ENCODE measurements around the gene GPC1. TPM values are rescaled to one million over a fixed set of nuclear protein-coding genes. Genes with fewer than 3 reads are reported as not detected.
A peak's percentile ranks its signal among the peaks of the same experiment; 100 is the strongest.

GPC1 gene
- total and polyA plus RNA-seq, 4 experiments from 2014 or later = 0.14 to 1.2 (median 0.88) TPM

GRCh38 chr2:240467149-240467642, 31.7 kb downstream of the GPC1 start:
- Histone ChIP-seq H3K4me3 (ENCODE audit: low read length in 2 of 2) (no peak overlapping the region), H3K4me1 (ENCODE audit: insufficient read depth, low read length) (no peaks in the 10 kb centered on the region), H3K36me3 (ENCODE audit: insufficient read depth, low read length) (no peaks in the 10 kb centered on the region), H3K9me3 (ENCODE audit: control insufficient read depth in 1 of 2, low read length in 2 of 2) (no peaks in the 10 kb centered on the region), H3K27ac (ENCODE audit: low read depth, low read length) (no peak overlapping the region), H3K27me3 (ENCODE audit: insufficient read depth, low read length) (no peaks in the 10 kb centered on the region)
- Mint-ChIP-seq H3K27me3 (no peaks in the 10 kb centered on the region), H3K4me3 (no peak overlapping the region), H3K36me3 (peaks cover 0 to 13% of the 10 kb centered on the region in 2 donors), H3K9me3 (peaks cover 0 to 3% (median 0%) of the 10 kb centered on the region in 8 donors), H3K4me1 (peaks cover 0 to 5% (median 0%) of the 10 kb centered on the region in 4 donors), H3K27ac (no peak overlapping the region)
- intact Hi-C loops (cut with micrococcal nuclease) = no loop called here
- no peak for DNase-seq
- ChIA-PET POLR2A (ENCODE audit: partially characterized antibody) (no interaction called here), CTCF (ENCODE audit: partially characterized antibody) (no interaction called here)

GRCh38 chr2:240467659-240468302, 32.3 kb downstream of the GPC1 start:
- Mint-ChIP-seq H3K27me3 (no peaks in the 10 kb centered on the region), H3K27ac (no peak overlapping the region), H3K9me3 (peaks cover 0 to 3% (median 0%) of the 10 kb centered on the region in 8 donors), H3K36me3 (peaks cover 0 to 13% of the 10 kb centered on the region in 2 donors), H3K4me1 (peaks cover 0 to 5% (median 0%) of the 10 kb centered on the region in 4 donors), H3K4me3 (no peak overlapping the region)
- ChIA-PET POLR2A (ENCODE audit: partially characterized antibody) (no interaction called here), CTCF (ENCODE audit: partially characterized antibody) (no interaction called here)
- Histone ChIP-seq H3K4me3 (ENCODE audit: low read length in 2 of 2) (no peak overlapping the region), H3K27ac (ENCODE audit: low read depth, low read length) (no peak overlapping the region), H3K9me3 (ENCODE audit: control insufficient read depth in 1 of 2, low read length in 2 of 2) (no peaks in the 10 kb centered on the region), H3K27me3 (ENCODE audit: insufficient read depth, low read length) (no peaks in the 10 kb centered on the region), H3K36me3 (ENCODE audit: insufficient read depth, low read length) (no peaks in the 10 kb centered on the region), H3K4me1 (ENCODE audit: insufficient read depth, low read length) (no peaks in the 10 kb centered on the region)
- DNase-seq = no peak
- intact Hi-C loops (cut with micrococcal nuclease) = no loop called here

DNA sequence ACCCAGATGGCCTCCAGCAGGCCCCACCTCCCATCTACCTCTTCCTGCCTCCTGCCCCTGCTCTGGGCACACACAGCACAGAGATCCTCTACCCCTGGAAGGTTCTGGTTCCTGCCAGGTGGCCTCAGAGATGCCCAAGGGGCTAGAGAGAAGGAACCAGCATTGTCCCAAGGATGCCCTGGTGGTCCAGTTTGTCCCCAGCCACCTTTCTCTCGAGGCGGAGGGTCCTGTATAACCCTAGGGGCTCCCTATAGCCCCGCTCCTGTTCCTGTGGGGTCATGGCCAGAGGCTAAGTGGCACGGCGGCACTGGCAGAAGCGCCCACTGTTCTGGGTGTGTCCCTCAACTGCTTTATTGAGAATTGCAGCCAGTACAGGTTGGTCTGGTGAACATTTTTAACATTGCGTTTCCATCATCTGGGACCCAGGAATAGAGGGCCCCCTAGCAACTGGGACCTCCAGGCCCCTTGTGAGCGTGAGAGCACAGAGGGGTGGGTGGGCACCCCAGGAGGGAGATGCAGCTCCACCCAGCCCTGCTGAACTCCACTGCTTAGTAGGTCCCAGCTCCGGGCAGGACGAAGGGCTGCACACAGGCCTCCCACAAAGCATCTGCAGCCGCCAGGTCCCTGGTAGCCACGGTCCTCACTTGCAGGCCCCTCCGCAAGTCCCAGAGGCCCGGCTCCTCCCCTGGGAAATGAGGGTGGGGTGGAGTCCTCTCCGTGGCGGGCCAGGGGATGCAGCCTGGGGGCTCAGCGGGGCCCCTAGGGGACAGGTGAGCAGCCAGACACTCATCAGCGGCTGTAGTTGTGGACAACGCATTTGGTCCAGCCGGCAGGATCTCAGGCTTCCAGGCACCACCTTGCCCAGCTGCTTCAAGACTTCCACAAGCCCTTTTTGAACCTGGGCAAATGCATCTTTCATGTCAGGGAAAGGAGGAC, 33.1 kb downstream of the GPC1 start:
- H3K9me3 ChIP-seq (ENCODE audit: control insufficient read depth in 1 of 2, low read length in 2 of 2) = peaks cover 0 to 4% of the 10 kb centered on the region in 2 donors
- ChIA-PET POLR2A (ENCODE audit: partially characterized antibody) (no interaction called here), CTCF (ENCODE audit: partially characterized antibody) (no interaction called here)
- H3K4me1 ChIP-seq (ENCODE audit: insufficient read depth, low read length) = no peaks in the 10 kb centered on the region
- Mint-ChIP-seq H3K4me1 (peaks cover 0 to 5% (median 0%) of the 10 kb centered on the region in 4 donors), H3K36me3 (peaks cover 6 to 17% of the 10 kb centered on the region in 2 donors), H3K4me3 (no peak overlapping the region), H3K9me3 (peaks cover 0 to 10% (median 6%) of the 10 kb centered on the region in 8 donors), H3K27me3 (no peaks in the 10 kb centered on the region), H3K27ac (peak overlapping the region in 1 of 7 donors; percentile 24)
- H3K4me3 ChIP-seq (ENCODE audit: low read length in 2 of 2) = no peak overlapping the region
- H3K27me3 ChIP-seq (ENCODE audit: insufficient read depth, low read length) = no peaks in the 10 kb centered on the region
- peak in 1 of 5 donors; percentile 22 for DNase-seq
- H3K36me3 ChIP-seq (ENCODE audit: insufficient read depth, low read length) = no peaks in the 10 kb centered on the region
- H3K27ac ChIP-seq (ENCODE audit: low read depth, low read length) = no peak overlapping the region
- intact Hi-C loops (cut with micrococcal nuclease) = no loop called here

DNA sequence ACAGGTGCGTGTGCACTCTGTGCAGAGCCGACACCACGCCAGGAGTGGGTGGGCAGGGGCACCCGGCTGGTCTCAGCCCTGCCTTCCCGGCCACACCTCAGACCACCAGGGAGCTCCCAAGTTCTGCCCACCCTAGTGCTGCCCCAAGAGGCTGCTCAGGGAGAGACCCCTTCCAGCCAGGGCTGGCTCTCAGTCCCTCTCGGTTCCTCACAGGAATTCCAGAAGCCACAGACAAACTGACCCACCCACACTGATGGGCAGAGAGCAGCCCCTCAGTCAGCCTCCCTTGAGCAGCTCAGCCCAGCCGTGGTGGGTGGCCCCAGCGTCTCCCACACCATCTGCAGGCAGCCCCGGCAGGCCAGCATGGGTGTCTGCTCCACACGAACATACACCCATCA, 33.8 kb downstream of the GPC1 start:
- Mint-ChIP-seq H3K36me3 (peaks cover 8 to 20% of the 10 kb centered on the region in 2 donors), H3K4me3 (no peak overlapping the region), H3K9me3 (peaks cover 0 to 16% (median 10%) of the 10 kb centered on the region in 8 donors), H3K4me1 (peaks cover 0 to 5% (median under 1%) of the 10 kb centered on the region in 4 donors), H3K27ac (no peak overlapping the region), H3K27me3 (no peaks in the 10 kb centered on the region)
- ChIA-PET CTCF (ENCODE audit: partially characterized antibody) (no interaction called here), POLR2A (ENCODE audit: partially characterized antibody) (no interaction called here)
- Histone ChIP-seq H3K9me3 (ENCODE audit: control insufficient read depth in 1 of 2, low read length in 2 of 2) (peaks cover 0 to 7% of the 10 kb centered on the region in 2 donors), H3K36me3 (ENCODE audit: insufficient read depth, low read length) (no peaks in the 10 kb centered on the region), H3K27me3 (ENCODE audit: insufficient read depth, low read length) (no peaks in the 10 kb centered on the region), H3K27ac (ENCODE audit: low read depth, low read length) (no peak overlapping the region), H3K4me3 (ENCODE audit: low read length in 2 of 2) (no peak overlapping the region), H3K4me1 (ENCODE audit: insufficient read depth, low read length) (no peaks in the 10 kb centered on the region)
- intact Hi-C loops (cut with micrococcal nuclease) = no loop called here
- DNase-seq = peak in 1 of 5 donors; percentile 2

GRCh38 chr2:240469740-240470139, 34.3 kb downstream of the GPC1 start:
- peaks cover 0 to 5% (median under 1%) of the 10 kb centered on the region in 4 donors for H3K4me1 Mint-ChIP-seq
- no peaks in the 10 kb centered on the region for H3K27me3 ChIP-seq (ENCODE audit: insufficient read depth, low read length)
- no peak overlapping the region for H3K27ac Mint-ChIP-seq
- H3K4me1 ChIP-seq (ENCODE audit: insufficient read depth, low read length) = no peaks in the 10 kb centered on the region
- peak in 1 of 5 donors; percentile 9 for DNase-seq
- ChIA-PET POLR2A (ENCODE audit: partially characterized antibody) (no interaction called here), CTCF (ENCODE audit: partially characterized antibody) (no interaction called here)
- H3K9me3 Mint-ChIP-seq = peaks cover 0 to 21% (median 14%) of the 10 kb centered on the region in 8 donors
- peaks cover 0 to 7% of the 10 kb centered on the region in 2 donors for H3K9me3 ChIP-seq (ENCODE audit: control insufficient read depth in 1 of 2, low read length in 2 of 2)
- no peak overlapping the region for H3K4me3 ChIP-seq (ENCODE audit: low read length in 2 of 2)
- intact Hi-C loops (cut with micrococcal nuclease) = no loop called here
- peaks cover 12 to 25% of the 10 kb centered on the region in 2 donors for H3K36me3 Mint-ChIP-seq
- no peak overlapping the region for H3K4me3 Mint-ChIP-seq
- no peaks in the 10 kb centered on the region for H3K27me3 Mint-ChIP-seq
- no peaks in the 10 kb centered on the region for H3K36me3 ChIP-seq (ENCODE audit: insufficient read depth, low read length)
- H3K27ac ChIP-seq (ENCODE audit: low read depth, low read length) = no peak overlapping the region

DNA sequence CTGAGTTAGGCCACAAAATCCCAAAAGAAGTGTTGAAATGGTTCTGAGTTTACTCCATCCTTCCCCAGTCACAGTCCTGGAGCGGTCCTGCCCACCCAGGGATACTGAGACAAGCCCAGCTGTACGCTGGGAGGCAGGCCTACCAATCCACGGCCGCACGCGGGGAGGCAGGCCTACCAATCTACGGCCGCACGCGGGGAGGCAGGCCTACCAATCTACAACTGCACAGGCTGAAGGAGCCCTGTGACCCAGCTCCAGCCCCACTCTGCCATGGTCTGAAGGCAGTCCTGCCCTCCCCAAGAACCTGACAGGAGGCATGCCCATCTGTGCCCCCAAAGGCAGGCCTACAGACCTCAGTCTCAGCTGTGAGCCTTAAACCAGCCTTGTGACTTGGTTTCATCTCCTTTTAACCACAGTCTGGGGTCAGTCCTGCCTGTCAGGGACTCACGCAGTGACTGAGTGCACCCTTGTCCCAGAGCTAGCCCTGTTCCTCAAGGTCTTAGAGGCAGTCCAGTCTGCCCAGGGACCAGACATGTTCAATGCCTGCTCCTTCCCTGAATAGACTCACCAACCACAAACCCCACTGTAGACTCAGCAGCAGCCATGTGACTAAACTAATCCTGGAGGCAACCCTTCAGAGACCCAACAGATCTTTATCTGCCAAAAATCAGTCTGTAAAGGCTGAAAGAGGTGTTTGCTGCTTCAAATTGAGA, 36.8 kb downstream of the GPC1 start:
- Mint-ChIP-seq H3K27ac (no peak overlapping the region), H3K27me3 (no peaks in the 10 kb centered on the region), H3K4me1 (peaks cover 0 to 5% (median under 1%) of the 10 kb centered on the region in 4 donors), H3K36me3 (peaks cover 13 to 35% of the 10 kb centered on the region in 2 donors), H3K4me3 (no peak overlapping the region), H3K9me3 (peaks cover 0 to 33% (median 17%) of the 10 kb centered on the region in 8 donors)
- ChIA-PET POLR2A (ENCODE audit: partially characterized antibody) (no interaction called here), CTCF (ENCODE audit: partially characterized antibody) (no interaction called here)
- H3K27me3 ChIP-seq (ENCODE audit: insufficient read depth, low read length) = no peaks in the 10 kb centered on the region
- no peak overlapping the region for H3K27ac ChIP-seq (ENCODE audit: low read depth, low read length)
- H3K4me3 ChIP-seq (ENCODE audit: low read length in 2 of 2) = no peak overlapping the region
- no peaks in the 10 kb centered on the region for H3K36me3 ChIP-seq (ENCODE audit: insufficient read depth, low read length)
- H3K4me1 ChIP-seq (ENCODE audit: insufficient read depth, low read length) = no peaks in the 10 kb centered on the region
- DNase-seq = no peak
- intact Hi-C loops (cut with micrococcal nuclease) = no loop called here
- peaks cover 0 to 7% of the 10 kb centered on the region in 2 donors for H3K9me3 ChIP-seq (ENCODE audit: control insufficient read depth in 1 of 2, low read length in 2 of 2)

GRCh38 chr2:240473211-240473610, 37.7 kb downstream of the GPC1 start:
- peaks cover 0 to 5% (median under 1%) of the 10 kb centered on the region in 4 donors for H3K4me1 Mint-ChIP-seq
- intact Hi-C loops (cut with micrococcal nuclease) = no loop called here
- Histone ChIP-seq H3K27ac (ENCODE audit: low read depth, low read length) (no peak overlapping the region), H3K27me3 (ENCODE audit: insufficient read depth, low read length) (no peaks in the 10 kb centered on the region), H3K36me3 (ENCODE audit: insufficient read depth, low read length) (no peaks in the 10 kb centered on the region), H3K9me3 (ENCODE audit: control insufficient read depth in 1 of 2, low read length in 2 of 2) (peaks cover 0 to 7% of the 10 kb centered on the region in 2 donors), H3K4me1 (ENCODE audit: insufficient read depth, low read length) (no peaks in the 10 kb centered on the region), H3K4me3 (ENCODE audit: low read length in 2 of 2) (no peak overlapping the region)
- ChIA-PET CTCF (ENCODE audit: partially characterized antibody) (no interaction called here), POLR2A (ENCODE audit: partially characterized antibody) (no interaction called here)
- H3K4me3 Mint-ChIP-seq = no peak overlapping the region
- no peak for DNase-seq
- peaks cover 0 to 33% (median 19%) of the 10 kb centered on the region in 8 donors for H3K9me3 Mint-ChIP-seq
- peaks cover 15 to 41% of the 10 kb centered on the region in 2 donors for H3K36me3 Mint-ChIP-seq
- H3K27ac Mint-ChIP-seq = no peak overlapping the region
- H3K27me3 Mint-ChIP-seq = no peaks in the 10 kb centered on the region
